ENCODE measurements around the gene PIRT. TPM values are rescaled to one million over a fixed set of nuclear protein-coding genes. Genes with fewer than 3 reads are reported as not detected.

PIRT gene
- total and polyA plus RNA-seq, 2 donors (not counting 1 experiment from before 2014, with no cell fraction given): not detected

- POLR2A ChIA-PET: no interaction called here
- 92% methylated on average over 10 of the region's 11 CpGs for WGBS (ENCODE audit: insufficient coverage)
Observed at GRCh38 chr17:10797476-10798328, 40.2 kb downstream of the PIRT start.

DNA sequence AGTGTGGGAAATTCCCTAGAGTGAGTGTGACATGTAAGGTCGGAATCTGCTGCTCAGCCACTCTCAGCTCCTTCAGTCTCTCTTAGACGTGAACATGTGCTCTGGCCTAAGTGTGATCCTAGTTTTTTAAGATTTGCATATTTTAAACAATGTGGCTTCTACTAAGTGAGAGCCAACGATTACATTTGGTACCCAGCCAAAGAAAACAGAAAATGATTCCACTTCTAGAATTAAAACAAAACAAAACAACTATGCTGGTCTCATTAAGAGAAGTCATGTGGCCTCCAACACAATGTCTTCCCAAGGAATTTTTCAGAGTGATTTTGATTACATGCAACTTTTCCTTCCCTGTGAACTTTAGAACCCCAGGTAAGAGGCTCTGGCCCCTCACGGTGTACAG lies 44.1 kb downstream of the PIRT start:
- TF ChIP-seq EZH2 (IDR thresholded peaks at IDR 0.05; ENCODE audit: borderline replicate concordance, insufficient read depth, low read depth, low read length, poor library complexity, severe bottlenecking): no peak
- no peak for TF ChIP-seq CTCF (IDR thresholded peaks at IDR 0.05)
- DNase-seq: no peak
- H3K9me3 Mint-ChIP-seq (ENCODE audit: insufficient read depth): no peaks in the 10 kb centered on the region

More at GRCh38 chr17:10797476-10798328, 40.2 kb downstream of the PIRT start:
- no peaks in the 10 kb centered on the region for H3K27me3 ChIP-seq (replicated peaks in 1 of 4; ENCODE audit: control extremely low read depth in 1 of 4, control insufficient read depth in 3 of 4, insufficient read depth in 4 of 4, low read length in 3 of 4)
- TF ChIP-seq EZH2 (IDR thresholded peaks at IDR 0.05; ENCODE audit: borderline replicate concordance, insufficient read depth, low read depth, low read length, poor library complexity, severe bottlenecking): no peak
- no peaks in the 10 kb centered on the region for H3K9me3 ChIP-seq (ENCODE audit: control extremely low read depth in 1 of 3, control insufficient read depth in 2 of 3, insufficient read depth in 1 of 3, low read length in 2 of 3)
- H4K20me1 ChIP-seq (ENCODE audit: control insufficient read depth, insufficient read depth, low read length, poor library complexity, severe bottlenecking): no peaks in the 10 kb centered on the region
- no peaks in the 10 kb centered on the region for H3K36me3 ChIP-seq (replicated peaks in 1 of 2; ENCODE audit: control extremely low read depth in 1 of 2, control insufficient read depth in 1 of 2, extremely low read depth in 1 of 2, insufficient read depth in 2 of 2, low read length in 1 of 2)
- no peak overlapping the region for H3K4me3 ChIP-seq (ENCODE audit: control extremely low read depth in 1 of 5, extremely low read depth in 1 of 5, insufficient read depth in 1 of 5, low read depth in 2 of 5, low read length in 4 of 5)
- H3K27ac ChIP-seq (ENCODE audit: low read length in 2 of 2): no peak overlapping the region
- H3K4me2 ChIP-seq (replicated peaks; ENCODE audit: low read depth, low read length, poor library complexity, severe bottlenecking): no peak overlapping the region
- Mint-ChIP-seq H3K4me3 (no peak overlapping the region), H3K27me3 (peaks cover under 1% of the 10 kb centered on the region), H3K9me3 (ENCODE audit: insufficient read depth) (no peaks in the 10 kb centered on the region), H3K27ac (no peak overlapping the region), H3K4me1 (no peaks in the 10 kb centered on the region)
- H3K4me1 ChIP-seq (ENCODE audit: control insufficient read depth in 2 of 2, insufficient read depth in 2 of 2, low read length in 2 of 2): no peaks in the 10 kb centered on the region
- ATAC-seq (ENCODE audit: low read depth) (no peak), DNase-seq (no peak)
- intact Hi-C loops (cut with micrococcal nuclease): no loop called here
- no peaks in the 10 kb centered on the region for H3K79me2 ChIP-seq (ENCODE audit: control insufficient read depth, insufficient read depth, low read length)
- no peak overlapping the region for H3K9ac ChIP-seq (ENCODE audit: low read length)
- H2AFZ ChIP-seq (ENCODE audit: insufficient read depth, low read depth, low read length, poor library complexity, severe bottlenecking): no peak overlapping the region
- CTCF ChIA-PET: no interaction called here

More for the DNA sequence above, 44.1 kb downstream of the PIRT start:
- no peak for ATAC-seq (ENCODE audit: low read depth)
- ChIA-PET CTCF (no interaction called here), POLR2A (no interaction called here)
- intact Hi-C loops (cut with micrococcal nuclease): no loop called here
- H3K27ac ChIP-seq (ENCODE audit: low read length in 2 of 2): no peak overlapping the region
- no peak overlapping the region for H3K9ac ChIP-seq (ENCODE audit: low read length)
- peaks cover 3% of the 10 kb centered on the region for H3K27me3 Mint-ChIP-seq
- no peak overlapping the region for H3K4me2 ChIP-seq (replicated peaks; ENCODE audit: low read depth, low read length, poor library complexity, severe bottlenecking)
- H3K27ac Mint-ChIP-seq: no peak overlapping the region
- no peaks in the 10 kb centered on the region for H4K20me1 ChIP-seq (ENCODE audit: control insufficient read depth, insufficient read depth, low read length, poor library complexity, severe bottlenecking)
- H3K4me1 Mint-ChIP-seq: no peaks in the 10 kb centered on the region
- no peaks in the 10 kb centered on the region for H3K9me3 ChIP-seq (ENCODE audit: control extremely low read depth in 1 of 3, control insufficient read depth in 2 of 3, insufficient read depth in 1 of 3, low read length in 2 of 3)
- no peak overlapping the region for H2AFZ ChIP-seq (ENCODE audit: insufficient read depth, low read depth, low read length, poor library complexity, severe bottlenecking)
- H3K4me3 Mint-ChIP-seq: no peak overlapping the region
- no peaks in the 10 kb centered on the region for H3K36me3 ChIP-seq (replicated peaks in 1 of 2; ENCODE audit: control extremely low read depth in 1 of 2, control insufficient read depth in 1 of 2, extremely low read depth in 1 of 2, insufficient read depth in 2 of 2, low read length in 1 of 2)
- peaks cover 0 to 2% (median 0%) of the 10 kb centered on the region in 4 experiments for H3K27me3 ChIP-seq (replicated peaks in 1 of 4; ENCODE audit: control extremely low read depth in 1 of 4, control insufficient read depth in 3 of 4, insufficient read depth in 4 of 4, low read length in 3 of 4)
- WGBS (ENCODE audit: insufficient coverage): 67% methylated on average over 1 of the region's 4 CpGs
- no peaks in the 10 kb centered on the region for H3K79me2 ChIP-seq (ENCODE audit: control insufficient read depth, insufficient read depth, low read length)
- H3K4me1 ChIP-seq (ENCODE audit: control insufficient read depth in 2 of 2, insufficient read depth in 2 of 2, low read length in 2 of 2): peaks cover 0 to 3% of the 10 kb centered on the region in 2 donors
- no peak overlapping the region for H3K4me3 ChIP-seq (ENCODE audit: control extremely low read depth in 1 of 5, extremely low read depth in 1 of 5, insufficient read depth in 1 of 5, low read depth in 2 of 5, low read length in 4 of 5)

Data from B cell (primary cell).